Trophoblast cell (in vitro differentiated cells and primary cell): Measurements from ENCODE around the gene MAST4.

ENCODE experiments used
- DNase-seq, 2 donors: peaks; one replicate each; pipeline ENCODE4 v3.0.0-alpha.2; 2016
- H2AFZ ChIP-seq: 2 replicates; pipeline ENCODE4 v1.6.1; 2013; ENCODE audit warnings: low read length, moderate library complexity, mild to moderate bottlenecking; ENCODE audit not compliant: insufficient read depth, poor library complexity
- H2AK5ac ChIP-seq: 2 replicates; pipeline ENCODE4 v1.6.1; 2013; ENCODE audit warnings: mild to moderate bottlenecking, low read length
- H2BK120ac ChIP-seq: 2 replicates; pipeline ENCODE4 v1.6.1; 2013; ENCODE audit warnings: low read length, mild to moderate bottlenecking, moderate library complexity; ENCODE audit not compliant: insufficient read depth, poor library complexity
- H2BK12ac ChIP-seq: 2 replicates; pipeline ENCODE4 v1.6.1; 2013; ENCODE audit warnings: mild to moderate bottlenecking, low read length, moderate library complexity
- H2BK5ac ChIP-seq: 2 replicates; pipeline ENCODE4 v1.6.1; 2013; ENCODE audit warnings: low read length, low read depth, moderate library complexity, mild to moderate bottlenecking; ENCODE audit not compliant: poor library complexity
- H3K14ac ChIP-seq: 2 replicates; pipeline ENCODE4 v1.6.1; 2013; ENCODE audit warnings: mild to moderate bottlenecking, low read length
- H3K18ac ChIP-seq: 2 replicates; pipeline ENCODE4 v1.6.1; 2013; ENCODE audit warnings: mild to moderate bottlenecking, low read length
- H3K23ac ChIP-seq: 2 replicates; pipeline ENCODE4 v1.6.1; 2013; ENCODE audit warnings: low read length
- H3K27ac ChIP-seq: 2 replicates; pipeline ENCODE4 v1.5.1; 2013; ENCODE audit warnings: low read depth, mild to moderate bottlenecking, inconsistent platforms, low read length, moderate library complexity
- H3K27me3 ChIP-seq: 2 replicates; pipeline ENCODE4 v1.6.1; 2013; ENCODE audit warnings: inconsistent platforms, mild to moderate bottlenecking, low read length, moderate library complexity; ENCODE audit not compliant: insufficient read depth
- H3K36me3 ChIP-seq, 2 experiments: 1 replicate in 1 of 2; 2 replicates in 1 of 2; pipeline ENCODE4 v1.6.1; 2013; ENCODE audit warnings: low read length in 2 of 2, mild to moderate bottlenecking in 2 of 2, moderate library complexity in 1 of 2; ENCODE audit not compliant: insufficient read depth in 2 of 2, control insufficient read depth in 1 of 2
- H3K4ac ChIP-seq: 2 replicates; pipeline ENCODE4 v1.6.1; 2013; ENCODE audit warnings: low read depth, mild to moderate bottlenecking, low read length, moderate library complexity
- H3K4me1 ChIP-seq, 2 experiments: 1 replicate in 1 of 2; 2 replicates in 1 of 2; pipeline ENCODE4 v1.6.1; 2013; ENCODE audit warnings: low read length in 2 of 2, mild to moderate bottlenecking in 2 of 2, moderate library complexity in 1 of 2; ENCODE audit not compliant: insufficient read depth in 2 of 2, control insufficient read depth in 1 of 2
- H3K4me2 ChIP-seq: 2 replicates; pipeline ENCODE4 v1.6.1; 2013; ENCODE audit warnings: inconsistent platforms, mild to moderate bottlenecking, low read length, moderate library complexity
- H3K4me3 ChIP-seq: 2 replicates; pipeline ENCODE4 v1.5.1; 2013; ENCODE audit warnings: mild to moderate bottlenecking, low read depth, low read length, inconsistent platforms
- H3K79me1 ChIP-seq: one replicate; pipeline ENCODE4 v1.6.1; 2013; ENCODE audit warnings: low read length
- H3K79me2 ChIP-seq: 2 replicates; pipeline ENCODE4 v1.6.1; 2013; ENCODE audit warnings: low read length, mild to moderate bottlenecking; ENCODE audit not compliant: control insufficient read depth, insufficient read depth, poor library complexity
- H3K9ac ChIP-seq: 2 replicates; pipeline ENCODE4 v1.6.1; 2013; ENCODE audit warnings: mild to moderate bottlenecking, low read length
- H3K9me3 ChIP-seq: 2 replicates; pipeline ENCODE4 v1.6.1; 2013; ENCODE audit warnings: low read depth, mild to moderate bottlenecking, control low read depth, inconsistent platforms, low read length; ENCODE audit not compliant: insufficient read depth
- H4K12ac ChIP-seq: 2 replicates; pipeline ENCODE4 v1.6.1; 2013; ENCODE audit warnings: low read depth, mild to moderate bottlenecking, low read length, moderate library complexity
- H4K8ac ChIP-seq: 2 replicates; pipeline ENCODE4 v1.6.1; 2013; ENCODE audit warnings: low read depth, mild to moderate bottlenecking, low read length, moderate library complexity
- H4K91ac ChIP-seq: one replicate; pipeline ENCODE4 v1.6.1; 2013; ENCODE audit warnings: low read depth, mild to moderate bottlenecking, low read length, moderate library complexity
- WGBS: extraction: QIAGEN DNeasy Blood & Tissue Kit; methylation state at CpG from one replicate; pipeline ENCODE4 v1.1.7; 2013; ENCODE audit warnings: missing lambda C conversion rate; ENCODE audit not compliant: insufficient read length, insufficient coverage; ENCODE audit errors: extremely low coverage; 5-methylcytosine and 5-hydroxymethylcytosine counted together

The MAST4 gene

DNA sequence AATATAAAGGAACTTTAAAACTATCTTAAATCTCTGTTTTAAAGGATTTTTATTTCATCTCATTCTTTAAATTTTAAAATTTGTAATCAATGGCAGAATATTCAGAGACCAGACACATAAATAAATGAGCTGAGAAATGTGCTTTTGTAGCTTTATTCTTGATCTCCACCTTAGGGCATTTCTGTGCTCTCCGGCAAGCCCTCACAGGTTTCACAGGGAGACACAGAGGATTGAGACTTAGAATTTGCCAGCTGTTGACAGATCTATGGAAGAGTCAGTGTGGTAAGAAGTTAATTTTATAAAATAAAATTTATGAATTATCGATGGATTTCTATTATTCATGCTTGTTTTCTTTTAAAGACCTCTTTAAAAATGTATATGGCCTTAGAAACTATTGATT is 393.6 kb downstream of the MAST4 start:
- H2BK5ac ChIP-seq, result no peak overlapping the region
- no peak overlapping the region for H4K12ac ChIP-seq
- H2BK120ac ChIP-seq, result no peak overlapping the region
- H2AK5ac ChIP-seq, result no peak overlapping the region
- no peak overlapping the region for H2BK12ac ChIP-seq
- no peaks in the 10 kb centered on the region for H3K4me1 ChIP-seq
- H3K27me3 ChIP-seq, result no peaks in the 10 kb centered on the region
- H3K4me3 ChIP-seq, result no peak overlapping the region
- H3K14ac ChIP-seq, result no peak overlapping the region
- no peaks in the 10 kb centered on the region for H3K79me2 ChIP-seq
- no peak overlapping the region for H3K4me2 ChIP-seq
- no peak overlapping the region for H3K27ac ChIP-seq
- no peak overlapping the region for H3K4ac ChIP-seq
- H4K8ac ChIP-seq, result no peak overlapping the region
- no peak overlapping the region for H3K9ac ChIP-seq
- no peaks in the 10 kb centered on the region for H3K79me1 ChIP-seq
- no peak overlapping the region for H2AFZ ChIP-seq
- no peaks in the 10 kb centered on the region for H3K36me3 ChIP-seq
- H3K18ac ChIP-seq, result no peak overlapping the region
- no peak for DNase-seq
- no peaks in the 10 kb centered on the region for H3K9me3 ChIP-seq
- no peak overlapping the region for H4K91ac ChIP-seq
- no peak overlapping the region for H3K23ac ChIP-seq
- 100% methylated on average over 1 of the region's 2 CpGs for WGBS

DNA sequence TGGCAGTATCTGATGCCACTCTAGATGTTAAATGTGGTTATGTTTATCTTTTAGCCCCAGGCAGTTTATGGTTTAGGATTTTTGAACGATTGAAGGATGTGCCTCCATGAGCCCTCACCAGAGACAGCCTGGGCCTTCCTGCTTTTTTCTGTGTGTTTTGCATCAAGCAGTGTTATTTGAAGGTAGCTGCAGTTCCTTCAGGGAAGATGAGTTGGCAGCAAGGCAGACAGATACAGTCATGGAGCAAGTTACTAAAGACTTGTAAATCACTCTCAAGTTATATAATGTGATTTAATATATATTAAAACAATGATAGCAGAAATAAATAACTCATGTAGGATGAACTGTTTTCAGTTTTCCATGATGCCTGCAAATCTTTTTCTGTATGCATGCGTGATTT is 395.6 kb downstream of the MAST4 start:
- DNase-seq, result no peak

DNA sequence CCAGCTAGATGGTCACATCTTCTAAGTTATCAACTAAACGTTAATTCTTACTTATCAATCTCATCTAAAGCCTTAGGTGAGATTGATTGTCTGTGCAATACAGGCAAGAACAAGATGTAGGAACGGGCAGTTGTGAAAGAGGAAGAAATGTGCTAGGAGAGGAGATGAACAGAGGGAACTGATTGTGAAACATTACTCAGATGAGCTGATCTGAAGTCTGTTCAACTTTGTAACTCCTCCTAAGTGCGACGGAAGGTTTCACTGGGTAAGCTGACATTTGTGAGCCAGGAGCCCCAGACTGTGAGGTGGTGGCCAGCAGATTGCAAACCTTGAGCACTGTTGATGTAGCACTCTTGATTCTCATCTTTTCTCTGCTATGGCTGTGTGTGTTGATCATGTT is 396.4 kb downstream of the MAST4 start:
- Histone ChIP-seq H4K12ac (no peak overlapping the region), H2AK5ac (no peak overlapping the region), H3K9ac (no peak overlapping the region), H3K4me2 (no peak overlapping the region), H3K4ac (no peak overlapping the region), H3K9me3 (no peaks in the 10 kb centered on the region), H3K23ac (no peak overlapping the region), H3K79me2 (no peaks in the 10 kb centered on the region), H4K91ac (no peak overlapping the region), H3K27ac (no peak overlapping the region), H3K36me3 (no peaks in the 10 kb centered on the region), H3K18ac (no peak overlapping the region), H3K27me3 (no peaks in the 10 kb centered on the region), H3K79me1 (no peaks in the 10 kb centered on the region), H2BK5ac (no peak overlapping the region), H3K4me1 (no peaks in the 10 kb centered on the region), H3K4me3 (no peak overlapping the region), H2AFZ (no peak overlapping the region), H3K14ac (no peak overlapping the region), H2BK120ac (peak overlapping the region; percentile 51), H4K8ac (no peak overlapping the region), H2BK12ac (no peak overlapping the region)
- no CpG with 5 or more reads among the region's 4 CpGs for WGBS
- peak in 1 of 2 donors; percentile 22 for DNase-seq

More for the DNA sequence above, 395.6 kb downstream of the MAST4 start:
- Histone ChIP-seq H3K27ac (no peak overlapping the region), H3K9me3 (no peaks in the 10 kb centered on the region), H2BK120ac (no peak overlapping the region), H3K4ac (no peak overlapping the region), H2BK5ac (no peak overlapping the region), H3K79me1 (no peaks in the 10 kb centered on the region), H4K12ac (no peak overlapping the region), H3K14ac (no peak overlapping the region), H3K4me2 (no peak overlapping the region), H3K9ac (no peak overlapping the region), H3K18ac (no peak overlapping the region), H4K91ac (no peak overlapping the region), H3K4me1 (no peaks in the 10 kb centered on the region), H2AK5ac (no peak overlapping the region), H3K36me3 (no peaks in the 10 kb centered on the region), H4K8ac (no peak overlapping the region), H2AFZ (no peak overlapping the region), H3K27me3 (no peaks in the 10 kb centered on the region), H3K4me3 (no peak overlapping the region), H3K23ac (no peak overlapping the region), H2BK12ac (no peak overlapping the region), H3K79me2 (no peaks in the 10 kb centered on the region)
- WGBS, result no CpG with 5 or more reads among the region's 2 CpGs

DNA sequence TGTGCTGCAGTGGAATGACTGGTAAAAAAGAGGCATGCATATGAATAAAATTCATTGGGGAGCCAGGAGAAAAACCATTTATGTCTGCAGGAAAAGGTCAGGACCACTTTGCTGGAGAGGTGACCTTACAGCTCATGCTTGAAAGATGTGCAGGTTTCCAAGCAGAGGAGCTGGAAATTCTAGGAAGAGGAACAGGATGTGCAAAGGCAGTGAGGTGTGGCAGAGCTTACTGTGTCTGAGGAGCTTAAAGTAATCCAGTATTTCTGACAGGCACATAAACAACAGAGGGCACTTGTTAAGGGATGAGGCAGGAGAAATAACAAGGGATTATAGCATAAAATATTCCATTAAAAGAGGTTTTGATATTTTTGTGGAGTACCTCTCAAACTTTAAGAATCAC is 397.3 kb downstream of the MAST4 start:
- Histone ChIP-seq H3K27me3 (no peaks in the 10 kb centered on the region), H3K79me2 (no peaks in the 10 kb centered on the region), H4K12ac (no peak overlapping the region)

More for the DNA sequence above, 397.3 kb downstream of the MAST4 start:
- H3K4me1 ChIP-seq, result no peaks in the 10 kb centered on the region
- H3K14ac ChIP-seq, result no peak overlapping the region
- H2AFZ ChIP-seq, result no peak overlapping the region
- H4K8ac ChIP-seq, result no peak overlapping the region
- no peaks in the 10 kb centered on the region for H3K9me3 ChIP-seq
- no peak overlapping the region for H4K91ac ChIP-seq
- no peaks in the 10 kb centered on the region for H3K36me3 ChIP-seq
- no peak overlapping the region for H2AK5ac ChIP-seq
- no peak overlapping the region for H3K9ac ChIP-seq
- no peak overlapping the region for H3K23ac ChIP-seq
- no peak for DNase-seq
- H2BK120ac ChIP-seq, result no peak overlapping the region
- no peaks in the 10 kb centered on the region for H3K79me1 ChIP-seq
- no peak overlapping the region for H3K4me3 ChIP-seq
- H3K18ac ChIP-seq, result no peak overlapping the region
- H2BK12ac ChIP-seq, result no peak overlapping the region
- H3K4me2 ChIP-seq, result no peak overlapping the region
- no peak overlapping the region for H2BK5ac ChIP-seq
- H3K27ac ChIP-seq, result no peak overlapping the region
- no peak overlapping the region for H3K4ac ChIP-seq
